GM12872 (cell line): ENCODE measurements around the gene CDH8.
A peak's percentile ranks its signal among the peaks of the same experiment; 100 is the strongest.

Experiments
- CTCF ChIP-seq: IDR thresholded peaks from 3 replicates; pipeline ENCODE4 v1.5.1; 2011; ENCODE audit warnings: low read depth, mild to moderate bottlenecking, low read length, moderate library complexity; ENCODE audit not compliant: insufficient read depth

The CDH8 gene

GRCh38 chr16:62036101-62036801 lies at the start of gene CDH8:
CDH8 (minus strand) TSS chr16:62036438; CDS start chr16:62021403, 15,035 bp downstream.
- TF ChIP-seq CTCF, result no peak

GRCh38 chr16:62079236-62079635 lies 43.0 kb upstream of the CDH8 start:
- TF ChIP-seq CTCF, result no peak

DNA sequence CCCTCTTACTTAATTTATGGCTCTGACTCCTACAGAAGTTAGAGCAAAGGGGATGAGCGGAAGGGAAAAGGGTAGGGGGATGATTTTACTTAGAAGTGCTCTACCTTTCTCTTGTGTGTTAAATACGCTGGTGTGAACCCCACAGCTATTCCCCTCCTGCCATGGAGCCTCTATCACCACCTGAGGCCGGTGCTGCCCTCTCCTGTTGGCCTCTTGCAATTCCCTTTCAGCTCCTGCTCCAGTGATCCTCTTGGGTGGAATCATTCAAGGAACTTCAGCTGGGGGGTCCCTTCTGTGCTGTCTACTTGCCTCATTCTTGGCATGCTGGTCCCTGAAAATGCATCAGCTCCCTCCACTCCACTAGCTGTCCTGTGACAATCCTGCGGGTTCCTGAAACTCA lies 41.8 kb upstream of the CDH8 start:
- TF ChIP-seq CTCF, result no peak

DNA sequence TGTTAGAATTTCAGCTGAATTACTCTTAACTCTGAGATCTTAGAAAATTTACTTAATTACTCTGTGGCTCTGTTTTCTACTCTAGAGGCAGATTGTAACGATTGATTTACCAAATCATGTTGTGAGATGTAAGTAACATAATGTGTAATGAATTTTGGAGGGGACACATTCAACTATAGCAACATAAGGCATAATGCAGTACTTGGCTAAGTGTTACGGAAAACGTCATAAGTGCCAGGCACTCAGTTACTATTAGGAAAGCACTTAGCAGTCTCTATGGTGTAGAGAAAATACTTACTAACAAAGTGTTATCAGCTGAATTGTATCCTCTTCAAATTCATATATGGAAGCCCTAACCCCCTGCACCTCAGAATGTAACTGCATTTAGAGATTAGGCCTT lies 40.6 kb upstream of the CDH8 start:
- TF ChIP-seq CTCF, result no peak

DNA sequence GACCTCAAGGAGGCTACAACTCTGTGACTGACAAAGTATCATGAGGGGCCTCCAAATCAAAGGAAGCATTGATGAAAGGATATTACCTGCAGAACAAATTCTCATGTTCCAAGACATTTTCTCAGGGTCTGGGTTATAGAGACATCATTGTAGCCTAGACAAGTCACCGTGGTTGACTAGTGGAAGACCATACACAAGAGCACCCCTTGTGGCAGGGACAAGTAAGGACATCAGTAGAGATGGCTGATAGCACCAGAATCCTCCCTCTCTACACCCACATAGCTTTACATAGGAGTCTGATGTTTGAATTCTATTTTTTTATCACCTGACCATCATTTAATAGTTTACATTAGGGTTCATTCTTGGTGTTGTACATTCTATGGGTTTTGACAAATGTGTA lies 32.5 kb upstream of the CDH8 start:
- TF ChIP-seq CTCF, result peak; percentile 56

GRCh38 chr16:62067981-62068380 lies 31.7 kb upstream of the CDH8 start:
- TF ChIP-seq CTCF, result no peak

GRCh38 chr16:62067182-62067581 lies 30.9 kb upstream of the CDH8 start:
- TF ChIP-seq CTCF, result no peak
